Mammary epithelial cell (primary cell): ENCODE data around the gene ITGAD.

Experiments used
- EZH2 ChIP-seq: IDR thresholded peaks from 2 replicates; pipeline ENCODE4 v1.6.1; 2012; ENCODE audit warnings: low read length, inconsistent platforms, borderline replicate concordance
- TF ChIP-seq, protein P1 (sequence below), 2 donors: IDR thresholded peaks in 1 of 2; conservative IDR thresholded peaks in 1 of 2; 2 replicates each; pipeline ENCODE4 v1.5.1; 2011 to 2012; ENCODE audit warnings: inconsistent platforms in 2 of 2, low read length in 2 of 2, mild to moderate bottlenecking in 2 of 2, control low read depth in 1 of 2, low read depth in 1 of 2; ENCODE audit not compliant: insufficient read depth in 1 of 2; ENCODE audit errors: extremely low read depth in 1 of 2

DNA sequence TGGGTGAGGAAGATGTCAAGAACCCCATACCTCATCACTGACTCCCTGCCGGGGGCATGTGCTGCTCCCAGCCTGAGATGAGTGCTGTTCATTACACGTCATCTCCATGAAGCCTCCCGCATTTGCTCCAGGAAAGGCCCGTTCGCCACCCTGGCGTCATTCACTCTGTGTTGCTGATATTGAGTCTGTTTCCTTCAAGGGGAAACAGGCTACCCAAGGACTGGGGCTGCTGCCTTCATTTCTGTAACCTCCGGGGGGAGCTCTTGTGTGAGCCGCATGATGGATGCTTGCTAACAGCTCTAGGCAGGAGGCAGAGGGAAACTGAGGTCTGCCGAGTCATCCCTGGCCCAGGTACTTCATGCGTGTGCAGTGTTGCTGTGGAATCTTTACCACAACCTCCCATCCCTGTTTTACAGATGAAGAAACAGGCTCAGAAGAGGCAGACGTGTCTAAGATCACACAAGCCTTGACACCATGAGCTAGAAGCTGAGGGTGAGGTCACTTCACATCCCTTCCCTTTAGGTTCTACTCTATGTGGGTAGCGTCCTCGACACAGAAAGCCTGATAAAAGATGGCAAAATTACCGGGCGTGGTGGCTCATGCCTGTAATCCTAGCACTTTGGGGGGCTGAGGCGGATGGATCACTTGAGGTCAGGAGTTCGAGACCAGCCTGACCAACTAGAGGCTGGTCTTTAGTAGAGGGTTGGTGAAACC lies 62.6 kb downstream of the ITGAD start:
- TF ChIP-seq, protein P1, sequence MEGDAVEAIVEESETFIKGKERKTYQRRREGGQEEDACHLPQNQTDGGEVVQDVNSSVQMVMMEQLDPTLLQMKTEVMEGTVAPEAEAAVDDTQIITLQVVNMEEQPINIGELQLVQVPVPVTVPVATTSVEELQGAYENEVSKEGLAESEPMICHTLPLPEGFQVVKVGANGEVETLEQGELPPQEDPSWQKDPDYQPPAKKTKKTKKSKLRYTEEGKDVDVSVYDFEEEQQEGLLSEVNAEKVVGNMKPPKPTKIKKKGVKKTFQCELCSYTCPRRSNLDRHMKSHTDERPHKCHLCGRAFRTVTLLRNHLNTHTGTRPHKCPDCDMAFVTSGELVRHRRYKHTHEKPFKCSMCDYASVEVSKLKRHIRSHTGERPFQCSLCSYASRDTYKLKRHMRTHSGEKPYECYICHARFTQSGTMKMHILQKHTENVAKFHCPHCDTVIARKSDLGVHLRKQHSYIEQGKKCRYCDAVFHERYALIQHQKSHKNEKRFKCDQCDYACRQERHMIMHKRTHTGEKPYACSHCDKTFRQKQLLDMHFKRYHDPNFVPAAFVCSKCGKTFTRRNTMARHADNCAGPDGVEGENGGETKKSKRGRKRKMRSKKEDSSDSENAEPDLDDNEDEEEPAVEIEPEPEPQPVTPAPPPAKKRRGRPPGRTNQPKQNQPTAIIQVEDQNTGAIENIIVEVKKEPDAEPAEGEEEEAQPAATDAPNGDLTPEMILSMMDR (conservative IDR thresholded peaks at IDR 0.05 in 1 of 2, IDR thresholded peaks at IDR 0.05 in 1 of 2; ENCODE audit: extremely low read depth in 1 of 2, insufficient read depth in 1 of 2, low read depth in 1 of 2, low read length in 2 of 2): peak in 1 of 2 donors; percentile 33
- TF ChIP-seq EZH2: no peak
